ENCODE data around the gene C10orf62. TPM values are rescaled to one million over a fixed set of nuclear protein-coding genes. Genes with fewer than 3 reads are reported as not detected.

C10orf62 gene
- total and polyA plus RNA-seq, 2 donors (not counting 3 experiments of a cell fraction or from before 2014, with no cell fraction given), result not detected

- Histone ChIP-seq H2AFZ (ENCODE audit: low read depth, low read length) (no peak overlapping the region), H3K4me3 (replicated peaks in 1 of 3; ENCODE audit: insufficient read depth in 1 of 3, low read depth in 1 of 3, low read length in 3 of 3) (no peak overlapping the region), H3K9me1 (replicated peaks; ENCODE audit: control insufficient read depth, extremely low read depth, insufficient read depth, low read length) (no peaks in the 10 kb centered on the region), H3K36me3 (ENCODE audit: control insufficient read depth in 2 of 2, extremely low read depth in 1 of 2, insufficient read depth in 2 of 2, low read length in 2 of 2) (no peaks in the 10 kb centered on the region), H3K4me2 (ENCODE audit: insufficient read depth, low read length) (no peak overlapping the region), H3K9me3 (replicated peaks; ENCODE audit: control insufficient read depth, insufficient read depth, low read length) (no peaks in the 10 kb centered on the region), H3K9ac (replicated peaks; ENCODE audit: extremely low read depth, insufficient read depth, low read length) (no peak overlapping the region), H3K79me2 (ENCODE audit: control insufficient read depth, insufficient read depth, low read length) (no peaks in the 10 kb centered on the region), H3K27ac (ENCODE audit: insufficient read depth, low read depth, low read length) (no peak overlapping the region), H3K4me1 (ENCODE audit: control insufficient read depth, extremely low read depth, insufficient read depth, low read length) (peaks cover 3% of the 10 kb centered on the region), H3K27me3 (ENCODE audit: control insufficient read depth in 2 of 2, insufficient read depth in 2 of 2, low read length in 2 of 2) (no peaks in the 10 kb centered on the region), H4K20me1 (replicated peaks; ENCODE audit: control insufficient read depth, extremely low read depth, insufficient read depth, low read length) (no peaks in the 10 kb centered on the region)
- TF ChIP-seq JUN (IDR thresholded peaks at IDR 0.05; ENCODE audit: borderline replicate concordance, insufficient read depth, insufficient read length, low read depth) (no peak), GATA2 (IDR thresholded peaks at IDR 0.05; ENCODE audit: insufficient read depth, insufficient read length, low read depth, low read length) (no peak), MAX (IDR thresholded peaks at IDR 0.05; ENCODE audit: insufficient read depth, insufficient read length) (no peak), POLR2AphosphoS5 (IDR thresholded peaks at IDR 0.05; ENCODE audit: insufficient read depth, low read depth, low read length) (no peak), MYC (IDR thresholded peaks at IDR 0.05; ENCODE audit: low read depth, low read length) (no peak), CTCF (IDR thresholded peaks at IDR 0.05; ENCODE audit: extremely low read depth in 1 of 2, insufficient read depth in 1 of 2, low read depth in 1 of 2, low read length in 2 of 2) (no peak), POLR2A (IDR thresholded peaks at IDR 0.05; ENCODE audit: low read depth, low read length) (no peak), FOS (IDR thresholded peaks at IDR 0.05; ENCODE audit: borderline replicate concordance, insufficient read depth, low read length) (no peak), EZH2 (IDR thresholded peaks at IDR 0.05; ENCODE audit: borderline replicate concordance, low read depth, low read length, severe bottlenecking) (no peak)
- dilution Hi-C loops (cut with MboI; ENCODE audit: extremely low pct_ligation_motif_present, low sequenced_read_pairs), result no loop called here
- FAIRE-seq, result no peak
- POLR2A ChIA-PET, result no interaction called here
- intact Hi-C loops (cut with micrococcal nuclease), result no loop called here
- CTCF ChIA-PET, result interaction anchor here (0.7 to 1.4 kb wide), 2 partner anchors 21 to 56 kb away, joined by 3 to 5 read pairs; partner anchors contain the start of gene ANKRD2
- no TSS peak for BruUV-seq (replicated peaks)
- DNase-seq (ENCODE audit: low read depth, low spot score), result no peak
These were observed 38.7 kb downstream of the C10orf62 start for GRCh38 chr10:97628228-97628627.

Measured in endothelial cell of umbilical vein (primary cell).